Stomach (tissue), 9 donors: ENCODE measurements around the gene ATXN1. TPM values are rescaled to one million over a fixed set of nuclear protein-coding genes. Genes with fewer than 3 reads are reported as not detected.

Source experiments
- DNase-seq, 2 donors: peaks; one replicate each; pipeline versions ENCODE4 v3.0.0 to v3.0.0-alpha.2; 2013 to 2019
- H3K27ac ChIP-seq, 5 donors: fragments of 200-600 bp in 4 of 5; sonication (generic) in 4 of 5; one replicate each; pipeline ENCODE4 v1.5.1; 2013 to 2019; ENCODE audit warnings: mild to moderate bottlenecking in 1 of 5, moderate library complexity in 1 of 5
- H3K27me3 ChIP-seq, 3 donors: fragments of 200-600 bp; sonication (generic); one replicate each; pipeline ENCODE4 v1.5.1; 2017 to 2019; ENCODE audit warnings: mixed run types in 1 of 3
- H3K36me3 ChIP-seq, 4 donors: fragments of 200-600 bp; sonication (generic); 1 replicate in 3 of 4; 2 replicates in 1 of 4; pipeline ENCODE4 v1.5.1; 2016 to 2019
- H3K4me1 ChIP-seq, 4 donors: fragments of 200-600 bp; sonication (generic); one replicate each; pipeline ENCODE4 v1.5.1; 2016 to 2019
- H3K4me3 ChIP-seq, 4 donors: fragments of 200-600 bp; sonication (generic) in 3 of 4; one replicate each; pipeline ENCODE4 v1.5.1; 2016 to 2019; ENCODE audit warnings: mild to moderate bottlenecking in 1 of 4
- H3K9me3 ChIP-seq, 4 donors: fragments of 200-600 bp; sonication (generic); one replicate each; pipeline ENCODE4 v1.5.1; 2016 to 2019
- CTCF ChIP-seq, 7 experiments: fragments of 450-650 bp in 4 of 7; fragments of 200-600 bp in 3 of 7; sonication (generic) in 3 of 7; IDR thresholded peaks; one replicate each; pipeline ENCODE4 v1.5.1; 2016 to 2019; ENCODE audit warnings: antibody characterized with exemption in 7 of 7, control low read depth in 2 of 7, mild to moderate bottlenecking in 1 of 7
- EP300 ChIP-seq: sonication (generic); formaldehyde crosslinking; IDR thresholded peaks from one replicate; pipeline ENCODE4 v1.6.1; 2017; ENCODE audit warnings: antibody characterized with exemption
- POLR2A ChIP-seq, 4 donors: fragments of 450-650 bp; IDR thresholded peaks; one replicate each; pipeline ENCODE4 v1.6.1; 2016; ENCODE audit warnings: antibody characterized with exemption in 4 of 4, control low read depth in 2 of 4, mild to moderate bottlenecking in 1 of 4, moderate library complexity in 1 of 4
- POLR2AphosphoS5 ChIP-seq, 3 donors: sonication (generic); formaldehyde crosslinking; IDR thresholded peaks; one replicate each; pipeline ENCODE4 v1.6.1; 2016; ENCODE audit warnings: antibody characterized with exemption in 3 of 3
- WGBS, 5 donors: extraction: QIAGEN DNeasy Blood & Tissue Kit in 3 of 5; methylation state at CpG; one replicate each; pipeline versions ENCODE4 v1.1.5 to v1.1.7; 2013 to 2018; 5-methylcytosine and 5-hydroxymethylcytosine counted together
- intact Hi-C: fragments of 100-400 bp; cut with DNase I; formaldehyde crosslinking; loops from one replicate; pipeline ENCODE4 v1.15.1; 2023; ENCODE audit warnings: low total_unique reads
- polyA plus RNA-seq, 3 donors: library from polyadenylated mRNA; stranded (reverse); fragments of 200-250 nt; gene quantifications; one replicate each; pipeline ENCODE4 v1.2.3, GENCODE V29; 2013
- total RNA-seq, 5 donors: library from RNA; depleted of rRNA; stranded (reverse); fragments of >200 nt; gene quantifications; one replicate each; pipeline versions ENCODE4 v1.1.0 to v1.2.3, GENCODE V29; 2014 to 2016
- donor health status: healthy with polysubstance abuse.
- donor health status: Bipolar disorder and iron deficiency.
- donor health status: healthy.

The ATXN1 gene
- total and polyA plus RNA-seq, 8 donors = 5.2 to 106 (median 39.0) TPM

DNA sequence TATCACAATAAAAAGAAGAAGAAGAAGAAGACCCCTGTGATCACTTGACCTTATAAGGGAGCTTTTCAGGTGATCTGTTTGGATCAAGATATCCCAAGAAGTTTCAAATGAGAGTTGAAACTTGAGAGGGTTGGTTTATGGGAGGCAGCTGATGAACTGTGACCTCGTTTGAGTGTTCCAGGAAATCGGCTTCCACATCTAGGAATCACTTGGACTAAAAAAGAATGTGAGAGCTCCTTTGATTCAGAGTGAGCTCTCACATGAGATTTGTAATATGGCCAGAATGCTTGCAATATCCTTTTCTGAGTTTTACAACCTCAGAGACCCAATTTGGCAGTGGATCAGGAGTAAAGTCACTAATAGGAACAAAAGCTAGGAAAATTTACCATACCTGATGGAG lies 228.1 kb downstream of the ATXN1 start:
- intact Hi-C loops = no loop called here
- no peak for DNase-seq
- H3K4me1 ChIP-seq = no peaks in the 10 kb centered on the region
- H3K9me3 ChIP-seq = no peaks in the 10 kb centered on the region
- no peak overlapping the region for H3K4me3 ChIP-seq
- 65 to 82% (median 78%) methylated on average over 2 of the region's 2 CpGs for WGBS, 5 donors
- no peak overlapping the region for H3K27ac ChIP-seq
- H3K27me3 ChIP-seq = no peaks in the 10 kb centered on the region
- TF ChIP-seq CTCF (IDR thresholded peaks at IDR 0.05) = no peak
- TF ChIP-seq POLR2AphosphoS5 (IDR thresholded peaks at IDR 0.05) = no peak
- no peak for TF ChIP-seq POLR2A (IDR thresholded peaks at IDR 0.05)
- TF ChIP-seq EP300 = no peak
- no peaks in the 10 kb centered on the region for H3K36me3 ChIP-seq

DNA sequence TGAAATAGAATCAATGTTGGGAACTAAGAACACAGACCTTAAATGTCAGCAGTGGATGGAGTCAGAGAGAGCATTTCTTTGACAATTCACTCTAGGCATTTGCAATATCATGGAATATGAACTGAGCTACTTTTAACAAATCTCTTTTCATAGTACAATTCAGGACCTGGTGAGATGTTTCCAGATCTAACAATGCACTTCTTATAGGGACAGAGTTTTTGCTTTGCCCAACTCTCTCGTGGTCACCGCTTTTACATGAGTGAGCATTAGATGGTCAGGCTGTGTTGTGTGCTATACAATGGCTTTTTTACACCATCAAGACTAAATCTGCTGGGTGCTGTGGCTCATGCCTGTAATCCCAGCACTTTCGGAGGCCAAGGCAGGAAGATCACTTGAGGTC lies 233.6 kb downstream of the ATXN1 start:
- TF ChIP-seq POLR2AphosphoS5 (IDR thresholded peaks at IDR 0.05) = no peak
- intact Hi-C loops = no loop called here
- no peak for DNase-seq

DNA sequence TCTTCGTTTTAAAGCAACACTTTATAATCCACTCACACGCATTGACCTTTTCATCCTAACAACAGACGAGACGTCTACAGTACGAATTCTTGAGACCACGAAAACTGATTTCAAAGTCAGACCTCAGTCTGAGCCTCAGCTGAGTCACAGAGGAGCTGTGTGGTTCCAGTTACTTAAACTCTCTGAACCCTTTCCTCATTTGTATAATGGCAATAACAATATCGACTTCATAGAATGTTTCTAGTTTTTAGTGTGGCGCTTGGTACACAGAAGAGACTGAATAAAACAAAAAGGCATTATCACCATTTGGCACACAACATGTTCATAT lies 236.9 kb downstream of the ATXN1 start:
- intact Hi-C loops = no loop called here
- TF ChIP-seq POLR2AphosphoS5 (IDR thresholded peaks at IDR 0.05) = no peak
- TF ChIP-seq POLR2A (IDR thresholded peaks at IDR 0.05) = no peak
- no peak for TF ChIP-seq EP300
- no peak for TF ChIP-seq CTCF (IDR thresholded peaks at IDR 0.05)
- Histone ChIP-seq H3K27ac (no peak overlapping the region), H3K4me3 (no peak overlapping the region), H3K27me3 (no peaks in the 10 kb centered on the region), H3K9me3 (no peaks in the 10 kb centered on the region), H3K36me3 (peaks cover 0 to 24% (median 18%) of the 10 kb centered on the region in 4 donors), H3K4me1 (peaks cover 0 to 18% (median 6%) of the 10 kb centered on the region in 4 donors)
- no peak for DNase-seq
- WGBS, 5 donors = 72 to 89% (median 83%) methylated on average over 8 of the region's 8 CpGs

More for the DNA sequence above, 233.6 kb downstream of the ATXN1 start:
- Histone ChIP-seq H3K9me3 (no peaks in the 10 kb centered on the region), H3K4me1 (peaks cover 0 to 11% (median 6%) of the 10 kb centered on the region in 4 donors), H3K27me3 (no peaks in the 10 kb centered on the region), H3K4me3 (no peak overlapping the region), H3K36me3 (no peaks in the 10 kb centered on the region), H3K27ac (no peak overlapping the region)
- 92 to 98% (median 96%) methylated on average over 3 of the region's 3 CpGs for WGBS, 5 donors

DNA sequence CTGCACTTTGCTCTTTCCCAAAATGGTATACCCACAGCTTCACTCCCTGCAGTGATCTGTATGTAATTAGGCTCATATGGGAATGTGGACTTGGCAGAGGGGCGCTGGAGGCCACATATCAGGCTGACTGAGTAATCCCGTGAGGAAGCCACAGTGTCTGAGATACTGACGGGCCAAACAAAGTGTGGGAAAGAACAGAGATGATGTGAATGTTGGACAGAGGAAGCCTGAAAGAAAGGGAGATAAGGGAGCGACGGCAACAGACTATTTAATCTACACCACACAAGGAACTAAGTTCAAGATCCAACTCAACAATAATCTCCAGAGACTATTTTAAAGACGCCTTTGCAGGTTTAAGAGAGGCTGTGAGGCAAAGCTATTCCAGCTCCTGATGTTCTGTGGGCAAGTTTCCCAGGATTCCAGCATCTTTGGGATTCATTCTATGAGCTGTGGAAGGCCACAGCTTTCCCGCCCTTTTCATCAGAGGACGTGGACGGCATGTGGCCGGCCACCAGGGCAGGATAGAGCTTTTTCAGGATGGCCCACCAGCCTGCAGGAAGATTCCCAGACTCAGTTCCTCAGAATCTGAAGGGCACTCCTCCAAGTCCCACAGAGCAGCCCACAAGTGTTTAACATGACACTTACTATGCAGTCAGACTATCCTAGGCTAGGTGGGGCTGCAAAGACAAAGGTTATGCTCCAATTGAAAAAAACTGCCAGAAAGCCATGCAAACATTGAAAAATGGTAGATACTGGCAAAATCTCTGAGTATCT lies 237.5 kb downstream of the ATXN1 start:
- no peak overlapping the region for H3K4me3 ChIP-seq
- no peak for TF ChIP-seq EP300
- no peak for TF ChIP-seq POLR2A (IDR thresholded peaks at IDR 0.05)
- no peak for TF ChIP-seq POLR2AphosphoS5 (IDR thresholded peaks at IDR 0.05)
- TF ChIP-seq CTCF (IDR thresholded peaks at IDR 0.05) = no peak
- H3K27ac ChIP-seq = no peak overlapping the region
- peaks cover 0 to 18% (median 6%) of the 10 kb centered on the region in 4 donors for H3K4me1 ChIP-seq
- H3K36me3 ChIP-seq = peaks cover 0 to 24% (median 18%) of the 10 kb centered on the region in 4 donors
- no peaks in the 10 kb centered on the region for H3K9me3 ChIP-seq
- no peaks in the 10 kb centered on the region for H3K27me3 ChIP-seq
- intact Hi-C loops = no loop called here
- DNase-seq = peak in 1 of 2 donors; percentile 62
- 57 to 78% (median 67%) methylated on average over 10 of the region's 10 CpGs for WGBS, 5 donors

GRCh38 chr6:16522937-16523336 lies 238.3 kb downstream of the ATXN1 start:
- Histone ChIP-seq H3K4me1 (peaks cover 3 to 21% (median 8%) of the 10 kb centered on the region in 4 donors), H3K27me3 (no peaks in the 10 kb centered on the region), H3K4me3 (no peak overlapping the region), H3K36me3 (peaks cover 0 to 24% (median 18%) of the 10 kb centered on the region in 4 donors), H3K9me3 (no peaks in the 10 kb centered on the region), H3K27ac (no peak overlapping the region)
- 95 to 99% (median 98%) methylated on average over 6 of the region's 6 CpGs for WGBS, 5 donors
- DNase-seq = no peak
- intact Hi-C loops = no loop called here
- TF ChIP-seq POLR2A (IDR thresholded peaks at IDR 0.05) (no peak), EP300 (no peak), CTCF (IDR thresholded peaks at IDR 0.05) (no peak), POLR2AphosphoS5 (IDR thresholded peaks at IDR 0.05) (no peak)
